Chondrocyte (in vitro differentiated cells): ENCODE results near the gene EYA2. TPM values are rescaled to one million over a fixed set of nuclear protein-coding genes. Genes with fewer than 3 reads are reported as not detected.

Experiments used
- DNase-seq: peaks from one replicate; pipeline ENCODE4 v3.0.0; 2021; ENCODE audit warnings: mixed read lengths, low spot score
- H3K27ac Mint-ChIP-seq: one replicate; pipeline ENCODE4 v1.8.0; 2021; ENCODE audit warnings: mild to moderate bottlenecking, moderate library complexity, mixed read lengths; ENCODE audit not compliant: unreplicated experiment
- H3K27me3 Mint-ChIP-seq: 2 replicates; pipeline ENCODE4 v1.8.0; 2021; ENCODE audit warnings: low read depth, mixed read lengths
- H3K36me3 Mint-ChIP-seq: 2 replicates; pipeline ENCODE4 v1.8.0; 2021; ENCODE audit warnings: low read depth, mixed read lengths
- H3K4me1 Mint-ChIP-seq: 2 replicates; pipeline ENCODE4 v1.8.0; 2021; ENCODE audit warnings: low read depth, mild to moderate bottlenecking, mixed read lengths
- H3K4me3 Mint-ChIP-seq: one replicate; pipeline ENCODE4 v1.8.0; 2021; ENCODE audit warnings: mild to moderate bottlenecking, moderate library complexity, mixed read lengths; ENCODE audit not compliant: unreplicated experiment
- H3K9me3 Mint-ChIP-seq: 2 replicates; pipeline ENCODE4 v1.8.0; 2021; ENCODE audit warnings: low read depth, mixed read lengths
- total RNA-seq: library from RNA; stranded (reverse); gene quantifications from 3 replicates; pipeline ENCODE4 v1.2.1, GENCODE V29; 2021
- TF ChIP-seq, protein P1 (sequence below): fragments of 200-600 bp; sonication (generic); IDR thresholded peaks from 2 replicates; pipeline ENCODE4 v1.5.0; 2021; ENCODE audit warnings: antibody characterized with exemption, mild to moderate bottlenecking, moderate library complexity

Gene EYA2
- total RNA-seq, 1 donor from 2014 or later, result 0.32 TPM

DNA sequence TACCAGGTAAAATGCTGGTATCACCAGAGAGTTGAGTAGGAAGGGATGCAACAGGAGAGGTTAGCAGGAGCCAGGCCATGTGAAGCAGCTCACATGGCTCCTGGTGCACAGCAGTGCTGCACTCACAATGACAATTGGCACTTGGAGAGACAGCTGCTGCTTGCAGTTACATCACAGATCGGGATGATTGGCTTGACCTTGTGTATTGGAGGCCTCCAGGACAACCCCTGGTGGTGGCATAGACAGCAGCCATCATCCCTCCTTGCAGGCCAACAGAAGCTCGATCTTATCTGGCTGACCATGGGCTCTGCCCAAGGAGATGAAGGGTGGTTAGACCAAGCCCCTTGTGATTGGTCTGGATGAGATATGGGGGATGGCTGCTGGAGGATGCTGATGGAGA is 73.0 kb downstream of the EYA2 start:
- DNase-seq, result no peak
- H3K4me3 Mint-ChIP-seq, result no peak overlapping the region
- TF ChIP-seq, protein P1, sequence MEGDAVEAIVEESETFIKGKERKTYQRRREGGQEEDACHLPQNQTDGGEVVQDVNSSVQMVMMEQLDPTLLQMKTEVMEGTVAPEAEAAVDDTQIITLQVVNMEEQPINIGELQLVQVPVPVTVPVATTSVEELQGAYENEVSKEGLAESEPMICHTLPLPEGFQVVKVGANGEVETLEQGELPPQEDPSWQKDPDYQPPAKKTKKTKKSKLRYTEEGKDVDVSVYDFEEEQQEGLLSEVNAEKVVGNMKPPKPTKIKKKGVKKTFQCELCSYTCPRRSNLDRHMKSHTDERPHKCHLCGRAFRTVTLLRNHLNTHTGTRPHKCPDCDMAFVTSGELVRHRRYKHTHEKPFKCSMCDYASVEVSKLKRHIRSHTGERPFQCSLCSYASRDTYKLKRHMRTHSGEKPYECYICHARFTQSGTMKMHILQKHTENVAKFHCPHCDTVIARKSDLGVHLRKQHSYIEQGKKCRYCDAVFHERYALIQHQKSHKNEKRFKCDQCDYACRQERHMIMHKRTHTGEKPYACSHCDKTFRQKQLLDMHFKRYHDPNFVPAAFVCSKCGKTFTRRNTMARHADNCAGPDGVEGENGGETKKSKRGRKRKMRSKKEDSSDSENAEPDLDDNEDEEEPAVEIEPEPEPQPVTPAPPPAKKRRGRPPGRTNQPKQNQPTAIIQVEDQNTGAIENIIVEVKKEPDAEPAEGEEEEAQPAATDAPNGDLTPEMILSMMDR, result no peak
- H3K36me3 Mint-ChIP-seq, result no peaks in the 10 kb centered on the region
- H3K27ac Mint-ChIP-seq, result no peak overlapping the region
- H3K4me1 Mint-ChIP-seq, result peaks cover 8% of the 10 kb centered on the region
- peaks cover 18% of the 10 kb centered on the region for H3K27me3 Mint-ChIP-seq
- H3K9me3 Mint-ChIP-seq, result no peaks in the 10 kb centered on the region

- H3K4me1 Mint-ChIP-seq, result peaks cover 4% of the 10 kb centered on the region
- no peaks in the 10 kb centered on the region for H3K36me3 Mint-ChIP-seq
- no peak overlapping the region for H3K4me3 Mint-ChIP-seq
- no peaks in the 10 kb centered on the region for H3K9me3 Mint-ChIP-seq
- TF ChIP-seq, protein P1, result no peak
- no peak for DNase-seq
- H3K27me3 Mint-ChIP-seq, result peaks cover 38% of the 10 kb centered on the region
- no peak overlapping the region for H3K27ac Mint-ChIP-seq
Observed at GRCh38 chr20:46970937-46971630, 76.4 kb downstream of the EYA2 start.

GRCh38 chr20:46973766-46974165 is 79.1 kb downstream of the EYA2 start:
- no peaks in the 10 kb centered on the region for H3K36me3 Mint-ChIP-seq
- no peak overlapping the region for H3K27ac Mint-ChIP-seq
- peaks cover 43% of the 10 kb centered on the region for H3K27me3 Mint-ChIP-seq
- no peak for DNase-seq
- no peak overlapping the region for H3K4me3 Mint-ChIP-seq
- TF ChIP-seq, protein P1, result no peak
- peaks cover 4% of the 10 kb centered on the region for H3K4me1 Mint-ChIP-seq
- H3K9me3 Mint-ChIP-seq, result no peaks in the 10 kb centered on the region

DNA sequence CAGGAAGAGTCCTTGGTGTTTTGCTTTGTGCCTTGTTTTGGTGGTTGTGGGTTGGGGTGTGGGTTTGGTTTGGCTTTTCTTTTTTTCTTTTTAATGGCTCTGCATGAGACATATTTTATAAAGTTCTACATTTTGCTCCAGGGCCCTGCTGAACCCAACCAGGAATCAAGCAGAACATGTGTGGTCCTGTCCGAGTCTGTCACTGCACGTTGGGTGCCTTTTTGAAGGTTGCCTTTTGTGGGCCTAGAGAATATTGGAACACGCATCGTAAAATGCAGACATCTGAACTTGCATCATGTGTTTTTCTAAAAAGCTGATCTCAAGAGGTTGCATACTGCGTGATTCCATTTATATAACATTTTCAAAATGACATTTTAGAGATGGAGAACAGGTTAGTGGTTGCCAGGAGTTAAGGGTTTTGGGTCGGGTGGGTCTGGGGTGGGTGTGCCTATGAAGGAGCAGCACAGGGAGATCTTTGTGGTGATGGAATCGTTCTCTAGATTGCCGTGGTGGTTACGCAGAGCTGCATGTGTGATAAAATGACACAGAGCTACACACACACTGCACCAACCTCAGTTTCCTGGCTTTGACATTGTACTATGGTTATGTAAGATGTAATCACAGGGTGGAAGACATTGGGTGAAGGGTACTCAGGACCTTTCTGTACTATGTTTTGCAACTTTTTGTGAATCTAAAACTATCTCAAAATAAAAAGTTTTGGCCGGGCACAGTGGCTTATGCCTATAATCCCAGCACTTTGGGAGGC is 80.2 kb downstream of the EYA2 start:
- Mint-ChIP-seq H3K27ac (no peak overlapping the region), H3K4me3 (no peak overlapping the region), H3K36me3 (no peaks in the 10 kb centered on the region), H3K4me1 (peaks cover 4% of the 10 kb centered on the region), H3K9me3 (no peaks in the 10 kb centered on the region), H3K27me3 (peaks cover 49% of the 10 kb centered on the region)
- TF ChIP-seq, protein P1, result no peak
- no peak for DNase-seq

DNA sequence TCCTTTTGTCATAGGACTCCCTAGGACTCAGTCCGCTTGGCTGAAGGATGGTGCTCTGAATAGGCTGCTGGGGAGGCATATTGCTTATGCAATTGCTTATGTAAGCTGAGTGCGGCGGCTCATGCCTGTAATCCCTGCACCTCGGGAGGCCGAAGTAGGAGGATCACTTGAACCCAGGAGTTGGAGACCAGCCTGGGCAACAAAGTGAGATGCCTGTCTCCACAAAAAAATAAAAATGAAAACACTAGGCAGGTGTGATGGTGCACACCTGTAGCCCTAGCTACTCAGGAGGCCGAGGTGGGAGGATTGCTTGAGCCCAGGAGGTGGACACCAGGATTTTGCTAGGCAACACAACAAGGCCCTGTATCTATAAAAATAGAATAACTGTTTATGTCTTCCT is 81.3 kb downstream of the EYA2 start:
- H3K4me3 Mint-ChIP-seq, result no peak overlapping the region
- H3K36me3 Mint-ChIP-seq, result no peaks in the 10 kb centered on the region
- DNase-seq, result no peak
- no peak overlapping the region for H3K27ac Mint-ChIP-seq
- H3K27me3 Mint-ChIP-seq, result peaks cover 60% of the 10 kb centered on the region
- H3K9me3 Mint-ChIP-seq, result no peaks in the 10 kb centered on the region
- H3K4me1 Mint-ChIP-seq, result peaks cover 2% of the 10 kb centered on the region
- TF ChIP-seq, protein P1, result no peak
